ENCODE data around the gene REPIN1. TPM values are rescaled to one million over a fixed set of nuclear protein-coding genes. Genes with fewer than 3 reads are reported as not detected.
A peak's percentile ranks its signal among the peaks of the same experiment; 100 is the strongest.

Gene REPIN1
- total RNA-seq, 1 donor from 2014 or later, result 49.4 TPM

DNA sequence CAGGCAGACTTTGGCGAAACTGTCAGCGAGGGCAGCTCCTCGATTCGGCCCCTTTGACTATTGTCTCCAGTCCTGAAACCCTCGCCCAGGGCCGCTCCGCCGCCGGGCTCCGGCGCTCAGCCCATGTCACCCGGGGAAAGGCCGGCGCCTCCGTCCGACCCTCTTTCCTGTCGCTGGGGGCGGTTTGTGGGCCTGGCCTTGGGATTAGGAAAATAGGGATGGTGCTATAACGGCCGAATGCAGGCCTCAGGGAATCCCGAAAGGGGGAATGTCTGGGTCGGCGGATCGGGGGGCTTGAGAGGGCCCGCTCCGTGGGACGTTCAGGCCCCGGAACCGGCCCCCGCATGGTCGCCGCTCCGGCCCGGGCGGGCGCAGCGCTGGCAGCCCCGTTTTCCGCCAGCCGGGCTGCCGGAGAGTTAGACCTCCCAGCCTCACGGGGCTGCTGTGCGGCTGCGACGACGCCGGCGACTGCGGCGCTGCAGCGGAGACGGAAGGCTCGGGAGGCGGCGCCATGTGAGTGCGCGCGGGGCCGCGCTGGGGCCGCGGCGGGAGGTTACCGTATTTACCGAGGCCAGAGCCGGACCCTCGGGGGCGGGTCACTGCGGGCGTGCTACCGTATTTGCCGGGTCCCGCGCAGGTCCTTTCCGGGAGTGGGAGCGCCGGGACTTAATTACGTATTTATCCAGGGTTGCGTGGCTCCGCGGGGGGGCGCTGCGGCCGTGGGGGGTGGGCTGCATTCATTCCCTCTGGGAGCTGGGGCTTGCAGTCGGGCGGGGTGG is 36.4 kb downstream of the REPIN1 start:
- TF ChIP-seq, protein P1, sequence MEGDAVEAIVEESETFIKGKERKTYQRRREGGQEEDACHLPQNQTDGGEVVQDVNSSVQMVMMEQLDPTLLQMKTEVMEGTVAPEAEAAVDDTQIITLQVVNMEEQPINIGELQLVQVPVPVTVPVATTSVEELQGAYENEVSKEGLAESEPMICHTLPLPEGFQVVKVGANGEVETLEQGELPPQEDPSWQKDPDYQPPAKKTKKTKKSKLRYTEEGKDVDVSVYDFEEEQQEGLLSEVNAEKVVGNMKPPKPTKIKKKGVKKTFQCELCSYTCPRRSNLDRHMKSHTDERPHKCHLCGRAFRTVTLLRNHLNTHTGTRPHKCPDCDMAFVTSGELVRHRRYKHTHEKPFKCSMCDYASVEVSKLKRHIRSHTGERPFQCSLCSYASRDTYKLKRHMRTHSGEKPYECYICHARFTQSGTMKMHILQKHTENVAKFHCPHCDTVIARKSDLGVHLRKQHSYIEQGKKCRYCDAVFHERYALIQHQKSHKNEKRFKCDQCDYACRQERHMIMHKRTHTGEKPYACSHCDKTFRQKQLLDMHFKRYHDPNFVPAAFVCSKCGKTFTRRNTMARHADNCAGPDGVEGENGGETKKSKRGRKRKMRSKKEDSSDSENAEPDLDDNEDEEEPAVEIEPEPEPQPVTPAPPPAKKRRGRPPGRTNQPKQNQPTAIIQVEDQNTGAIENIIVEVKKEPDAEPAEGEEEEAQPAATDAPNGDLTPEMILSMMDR (IDR thresholded peaks at IDR 0.05), result no peak
- TF ChIP-seq POLR2A (IDR thresholded peaks at IDR 0.05) (peak in 1 of 2 donors; percentile 48), POLR2AphosphoS5 (IDR thresholded peaks at IDR 0.05; ENCODE audit: insufficient read depth in 1 of 2, low read depth in 1 of 2) (peak in 1 of 2 donors; percentile 33)
- no peaks in the 10 kb centered on the region for H3K27me3 ChIP-seq
- intact Hi-C loops (cut with DNase I), result no loop called here
- peaks cover 25% of the 10 kb centered on the region for H3K4me1 ChIP-seq
- peak overlapping the region; percentile 70 to 81 for H3K4me3 ChIP-seq
- no peaks in the 10 kb centered on the region for H3K9me3 ChIP-seq
- H3K27ac ChIP-seq, result peak overlapping the region; percentile 93
- H3K36me3 ChIP-seq, result no peaks in the 10 kb centered on the region
- DNase-seq (ENCODE audit: extremely low spot score in 2 of 2), result no peak

DNA sequence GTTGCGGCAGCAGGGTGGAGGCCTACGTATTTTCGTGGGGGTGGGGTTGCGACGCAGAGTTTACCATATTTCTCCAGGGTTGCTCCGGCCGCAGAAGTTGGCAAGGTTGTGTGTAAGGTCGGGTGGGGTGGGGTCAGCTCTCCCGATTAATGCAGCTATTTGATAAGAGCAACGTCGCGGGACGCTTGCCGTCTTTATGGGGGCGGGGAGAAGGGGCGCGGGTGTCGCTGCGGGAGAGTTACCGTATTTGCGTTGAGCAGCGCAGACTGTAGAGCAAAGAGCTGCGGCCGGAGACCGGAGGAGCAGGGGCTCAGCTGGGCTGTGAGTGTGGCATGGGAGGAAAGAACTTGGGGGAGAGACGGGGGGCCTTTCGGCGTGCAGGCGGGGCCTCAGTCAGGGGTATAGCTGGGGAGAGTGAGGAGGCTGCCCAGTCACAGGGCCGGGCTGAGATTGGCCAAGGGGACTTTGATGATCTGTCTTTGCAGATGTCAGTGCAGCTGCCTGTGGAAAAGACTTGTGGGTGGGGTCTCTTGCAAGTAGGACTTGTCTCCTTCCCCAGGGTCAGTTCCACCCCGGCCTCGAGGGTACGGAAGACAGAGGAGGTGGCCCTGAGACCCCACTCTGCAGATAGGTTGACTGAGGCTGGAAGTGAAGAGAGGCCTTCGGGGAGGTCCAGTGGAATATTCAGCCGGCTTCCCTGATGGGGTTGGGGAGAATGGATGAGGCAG is 37.1 kb downstream of the REPIN1 start:
- DNase-seq (ENCODE audit: extremely low spot score in 2 of 2), result no peak
- intact Hi-C loops (cut with DNase I), result no loop called here

DNA sequence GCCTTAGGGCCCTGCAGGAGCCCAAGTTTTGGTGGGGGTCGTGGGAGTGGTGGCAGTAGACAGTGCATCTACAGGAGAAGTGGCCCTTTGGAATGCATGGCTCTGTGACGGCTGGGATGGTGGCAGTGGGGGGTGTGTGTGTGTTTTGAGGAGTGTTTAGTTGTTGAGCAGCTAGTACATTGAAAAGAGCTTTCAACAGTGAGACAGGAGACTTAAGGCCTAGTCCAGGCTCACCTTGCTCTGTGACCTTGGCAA is 37.6 kb downstream of the REPIN1 start:
- no peak for TF ChIP-seq POLR2A (IDR thresholded peaks at IDR 0.05)
- TF ChIP-seq, protein P1 (IDR thresholded peaks at IDR 0.05), result no peak
- TF ChIP-seq POLR2AphosphoS5 (IDR thresholded peaks at IDR 0.05; ENCODE audit: insufficient read depth in 1 of 2, low read depth in 1 of 2), result no peak
- Histone ChIP-seq H3K4me3 (peak overlapping the region; percentile 70 to 81), H3K27me3 (no peaks in the 10 kb centered on the region), H3K27ac (peak overlapping the region; percentile 93), H3K4me1 (peaks cover 25% of the 10 kb centered on the region), H3K9me3 (no peaks in the 10 kb centered on the region), H3K36me3 (no peaks in the 10 kb centered on the region)
- DNase-seq (ENCODE audit: extremely low spot score in 2 of 2), result no peak
- intact Hi-C loops (cut with DNase I), result no loop called here

More for the DNA sequence above, 37.1 kb downstream of the REPIN1 start:
- Histone ChIP-seq H3K36me3 (no peaks in the 10 kb centered on the region), H3K27ac (peak overlapping the region; percentile 93), H3K4me3 (peak overlapping the region; percentile 70 to 81), H3K4me1 (peaks cover 25% of the 10 kb centered on the region), H3K27me3 (no peaks in the 10 kb centered on the region), H3K9me3 (no peaks in the 10 kb centered on the region)
- TF ChIP-seq, protein P1 (IDR thresholded peaks at IDR 0.05), result no peak
- TF ChIP-seq POLR2AphosphoS5 (IDR thresholded peaks at IDR 0.05; ENCODE audit: insufficient read depth in 1 of 2, low read depth in 1 of 2) (no peak), POLR2A (IDR thresholded peaks at IDR 0.05) (no peak)

DNA sequence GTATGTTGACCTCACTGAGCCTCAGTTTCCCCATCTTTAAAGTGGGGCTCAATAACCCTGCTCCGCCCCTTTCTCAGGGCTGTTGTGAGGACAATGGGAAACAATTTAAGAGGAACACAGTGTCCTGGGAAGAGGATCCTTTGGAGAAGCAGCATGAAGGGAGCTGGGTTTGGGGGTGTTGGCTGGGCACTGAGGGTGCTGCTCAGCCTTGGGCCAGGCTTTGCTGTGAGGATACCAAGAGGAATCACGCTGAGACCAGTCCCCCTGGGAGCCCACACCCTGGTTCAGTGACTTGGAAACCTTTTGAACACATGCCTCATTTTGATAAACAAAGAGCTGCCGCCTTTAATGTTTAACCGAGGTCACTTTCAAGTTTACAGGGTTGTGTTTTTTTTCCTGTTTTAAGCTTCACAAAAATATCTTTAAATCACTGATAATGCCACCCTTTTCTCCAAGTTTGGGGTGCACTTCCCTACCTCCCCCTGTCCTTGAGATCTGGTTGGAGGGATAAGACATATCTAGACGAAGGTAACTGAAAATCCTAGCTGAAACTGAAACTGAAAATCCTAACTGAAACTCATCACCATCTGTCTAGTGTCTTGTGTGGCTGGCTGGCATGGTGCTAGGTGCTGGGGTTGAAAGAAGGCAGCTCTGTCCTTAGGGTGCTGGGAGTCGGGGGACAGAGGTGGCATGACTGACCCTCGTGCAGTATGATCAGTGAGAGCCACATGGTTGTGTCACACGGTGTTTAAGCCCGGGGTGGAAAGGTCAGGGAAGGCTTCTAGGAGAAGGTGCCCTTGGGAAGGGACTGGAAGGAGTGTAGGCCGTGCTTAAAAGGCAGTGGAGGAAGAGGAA is 38.2 kb downstream of the REPIN1 start:
- Histone ChIP-seq H3K36me3 (no peaks in the 10 kb centered on the region), H3K27me3 (no peaks in the 10 kb centered on the region), H3K4me1 (peaks cover 25% of the 10 kb centered on the region), H3K27ac (peak overlapping the region; percentile 93), H3K9me3 (no peaks in the 10 kb centered on the region), H3K4me3 (peak overlapping the region; percentile 70 to 81)
- no peak for DNase-seq (ENCODE audit: extremely low spot score in 2 of 2)
- TF ChIP-seq, protein P1 (IDR thresholded peaks at IDR 0.05), result no peak
- no peak for TF ChIP-seq POLR2A (IDR thresholded peaks at IDR 0.05)
- no peak for TF ChIP-seq POLR2AphosphoS5 (IDR thresholded peaks at IDR 0.05; ENCODE audit: insufficient read depth in 1 of 2, low read depth in 1 of 2)
- intact Hi-C loops (cut with DNase I), result no loop called here
